H1 (cell line): ENCODE results near the gene ZNF768. TPM values are rescaled to one million over a fixed set of nuclear protein-coding genes. Genes with fewer than 3 reads are reported as not detected.

Experiments used
- microRNA-seq, 2 experiments: library from miRNA; unstranded; fragments of <30 nt; microRNA quantifications; one replicate each; pipeline versions ENCODE4 to v1.2.0, GENCODE V29; 2016 to 2020; ENCODE audit warnings: borderline microRNAs expressed in 2 of 2, borderline number of aligned reads in 2 of 2, borderline replicate concordance in 1 of 2
- polyA plus RNA-seq, 7 experiments: library from polyadenylated mRNA; depleted of rRNA in 3 of 7; stranded (reverse) in 5 of 7; unstranded in 2 of 7; fragments of >200 nt in 5 of 7; fragments of 200-250 nt in 2 of 7; gene quantifications; 1 replicate in 5 of 7; 2 replicates in 1 of 7; 4 replicates in 1 of 7; pipeline versions ENCODE4 v1.2.1 to v1.2.3, GENCODE V29; 2011 to 2013; ENCODE audit warnings: missing spikeins in 2 of 7, mixed read lengths in 2 of 7
- small RNA-seq: library from polyadenylated mRNA; stranded (forward); fragments of <200 nt; extraction: miRNeasy Mini kit (QIAGEN cat#:217004); gene quantifications from one replicate; pipeline ENCODE3, GENCODE V24; 2013; ENCODE audit not compliant: insufficient read depth
- total RNA-seq: library from RNA; stranded (reverse); fragmentation: NEBNext Ultra II Directional; extraction: Animal tissue kit (Norgen Biotek cat#: 25700); gene quantifications from 2 replicates; pipeline ENCODE4 v1.2.1, GENCODE V29; 2021

The ZNF768 gene
- total and polyA plus RNA-seq, 2 of the 8 experiments (the other 6 are each of a cell fraction or from before 2014, with no cell fraction given), result 36.1 to 47.7 TPM

Small RNAs within 50 kb of the gene (microRNA-seq; reads per million reads assigned to microRNA genes)
- 0 reads per million in 2 experiments for gene MIR4518

Small RNAs within 50 kb of the gene (small RNA-seq; reads per million reads assigned to genes)
- gene MIR4518 (not detected), gene RNU7-61P (not detected)

Other genes with a start within 250 kb of the ZNF768 start
- gene CD2BP2, start 171.3 kb downstream of the ZNF768 start, total RNA-seq, result 55.3 and 55.4 TPM in 2 replicates
- 22.4 and 30.4 TPM in 2 replicates for gene CD2BP2, start 171.3 kb downstream of the ZNF768 start, polyA plus RNA-seq (2011; rRNA removed)
- 28.6 and 29.4 TPM in 2 replicates for gene TBC1D10B, start 156.1 kb downstream of the ZNF768 start, total RNA-seq
- gene TBC1D10B, start 156.1 kb downstream of the ZNF768 start, polyA plus RNA-seq (2011; rRNA removed), result 15.4 and 22.1 TPM in 2 replicates
- 1.2 TPM in 1 of 2 replicates, not detected in the other for gene MYL11, start 151.8 kb downstream of the ZNF768 start, total RNA-seq
- 1.4 and 1.5 TPM in 2 replicates for gene MYL11, start 151.8 kb downstream of the ZNF768 start, polyA plus RNA-seq (2011; rRNA removed)
- gene SEPTIN1, start 144.0 kb downstream of the ZNF768 start, total RNA-seq, result 0.84 and 1.4 TPM in 2 replicates
- gene SEPTIN1, start 144.0 kb downstream of the ZNF768 start, polyA plus RNA-seq (2011; rRNA removed), result 0.24 and 0.57 TPM in 2 replicates
- 40.6 and 41.2 TPM in 2 replicates for gene ZNF48, start 131.1 kb downstream of the ZNF768 start, total RNA-seq
- gene ZNF48, start 131.1 kb downstream of the ZNF768 start, polyA plus RNA-seq (2011; rRNA removed), result 30.4 and 39.6 TPM in 2 replicates
- gene ZNF771, start 119.0 kb downstream of the ZNF768 start, total RNA-seq, result 9.6 and 10.6 TPM in 2 replicates
- 15.7 and 20.2 TPM in 2 replicates for gene ZNF771, start 119.0 kb downstream of the ZNF768 start, polyA plus RNA-seq (2011; rRNA removed)
- gene DCTPP1, start 96.5 kb downstream of the ZNF768 start, total RNA-seq, result 90.4 and 94.5 TPM in 2 replicates
- gene DCTPP1, start 96.5 kb downstream of the ZNF768 start, polyA plus RNA-seq (2011; rRNA removed), result 103 and 105 TPM in 2 replicates
- 61.8 and 62.0 TPM in 2 replicates for gene SEPHS2, start 80.7 kb downstream of the ZNF768 start, total RNA-seq
- gene SEPHS2, start 80.7 kb downstream of the ZNF768 start, polyA plus RNA-seq (2011; rRNA removed), result 27.5 and 28.2 TPM in 2 replicates
- gene ITGAL, start 53.8 kb downstream of the ZNF768 start, total RNA-seq, result not detected in 2 replicates
- 0.02 TPM in 1 of 2 replicates, not detected in the other for gene ITGAL, start 53.8 kb downstream of the ZNF768 start, polyA plus RNA-seq (2011; rRNA removed)
- gene ZNF747, start 8.3 kb upstream of the ZNF768 start, total RNA-seq, result 10.3 and 12.0 TPM in 2 replicates
- 9.9 and 10.7 TPM in 2 replicates for gene ZNF747, start 8.3 kb upstream of the ZNF768 start, polyA plus RNA-seq (2011; rRNA removed)
- gene ZNF764, start 31.8 kb upstream of the ZNF768 start, total RNA-seq, result 7.7 and 8.4 TPM in 2 replicates
- 5.7 and 8.3 TPM in 2 replicates for gene ZNF764, start 31.8 kb upstream of the ZNF768 start, polyA plus RNA-seq (2011; rRNA removed)
- gene ZNF688, start 45.1 kb upstream of the ZNF768 start, total RNA-seq, result 3.5 and 3.7 TPM in 2 replicates
- 2.7 and 6.3 TPM in 2 replicates for gene ZNF688, start 45.1 kb upstream of the ZNF768 start, polyA plus RNA-seq (2011; rRNA removed)
- gene ZNF785, start 59.1 kb upstream of the ZNF768 start, total RNA-seq, result 12.9 and 14.8 TPM in 2 replicates
- 8.6 and 11.7 TPM in 2 replicates for gene ZNF785, start 59.1 kb upstream of the ZNF768 start, polyA plus RNA-seq (2011; rRNA removed)
- 14.2 and 14.3 TPM in 2 replicates for gene ZNF689, start 83.8 kb upstream of the ZNF768 start, total RNA-seq
- 15.3 and 19.0 TPM in 2 replicates for gene ZNF689, start 83.8 kb upstream of the ZNF768 start, polyA plus RNA-seq (2011; rRNA removed)
- 16.1 and 18.9 TPM in 2 replicates for gene PRR14, start 124.4 kb upstream of the ZNF768 start, total RNA-seq
- gene PRR14, start 124.4 kb upstream of the ZNF768 start, polyA plus RNA-seq (2011; rRNA removed), result 3.6 and 8.7 TPM in 2 replicates
- 12.9 and 13.9 TPM in 2 replicates for gene FBRS, start 131.9 kb upstream of the ZNF768 start, total RNA-seq
- 2.4 and 3.8 TPM in 2 replicates for gene FBRS, start 131.9 kb upstream of the ZNF768 start, polyA plus RNA-seq (2011; rRNA removed)
- 54.3 and 58.7 TPM in 2 replicates for gene SRCAP, start 172.6 kb upstream of the ZNF768 start, total RNA-seq
- 5.5 and 9.5 TPM in 2 replicates for gene SRCAP, start 172.6 kb upstream of the ZNF768 start, polyA plus RNA-seq (2011; rRNA removed)
- gene PHKG2, start 221.9 kb upstream of the ZNF768 start, total RNA-seq, result 36.0 and 37.2 TPM in 2 replicates
- gene PHKG2, start 221.9 kb upstream of the ZNF768 start, polyA plus RNA-seq (2011; rRNA removed), result 53.4 and 63.9 TPM in 2 replicates
- gene CFAP119, start 235.5 kb upstream of the ZNF768 start, total RNA-seq, result 5.2 and 6.0 TPM in 2 replicates
- 5.6 and 7.1 TPM in 2 replicates for gene CFAP119, start 235.5 kb upstream of the ZNF768 start, polyA plus RNA-seq (2011; rRNA removed)
- gene RNF40, start 235.8 kb upstream of the ZNF768 start, total RNA-seq, result 68.7 and 70.8 TPM in 2 replicates
- gene RNF40, start 235.8 kb upstream of the ZNF768 start, polyA plus RNA-seq (2011; rRNA removed), result 36.9 and 38.5 TPM in 2 replicates